A673 (cell line): ENCODE measurements around the gene PDE11A. TPM values are rescaled to one million over a fixed set of nuclear protein-coding genes. Genes with fewer than 3 reads are reported as not detected.
"Not testable (repeated sequence)": the region's sequence is repeated elsewhere in the genome, so short reads cannot be mapped to it uniquely, and the experiment has no call there.

Experiments used
- BruUV-seq: library from RNA; stranded (reverse); fragments of 400-500 nt; replicated peaks from 2 replicates; lab custom pipeline; 2021; lab: Mats Ljungman, UMichigan
- CTCF ChIA-PET: fragments of 300-600 bp; sonication (Branson Sonifier 250); formaldehyde crosslinking; loops from one replicate; lab custom pipeline; 2022; ENCODE audit warnings: antibody characterized with exemption; lab: Charles Lee
- POLR2A ChIA-PET: fragments of 300-600 bp; sonication (Branson Sonifier 250); formaldehyde crosslinking; loops from one replicate; lab custom pipeline; 2022; ENCODE audit warnings: antibody characterized with exemption; ENCODE audit not compliant: low non-redundant PET; lab: Charles Lee
- DNase-seq: peaks from one replicate; pipeline ENCODE4 v3.0.0-alpha.2; 2015; ENCODE audit warnings: low spot score
- H3K27ac ChIP-seq: fragments of 200-600 bp; sonication (generic); 2 replicates; pipeline ENCODE4 v1.5.1; 2016; ENCODE audit warnings: mixed run types, low read depth, mild to moderate bottlenecking, mixed read lengths, antibody characterized with exemption, low read length; ENCODE audit not compliant: poor library complexity, severe bottlenecking
- H3K27me3 ChIP-seq: fragments of 200-600 bp; sonication (generic); replicated peaks from 2 replicates; pipeline ENCODE4 v1.6.1; 2017; ENCODE audit warnings: mixed run types, low read depth, mild to moderate bottlenecking, mixed read lengths, antibody characterized with exemption, low read length; ENCODE audit not compliant: insufficient read depth, poor library complexity
- H3K36me3 ChIP-seq: fragments of 200-600 bp; sonication (generic); 2 replicates; pipeline ENCODE4 v1.6.1; 2016; ENCODE audit warnings: mixed run types, mild to moderate bottlenecking, mixed read lengths, antibody characterized with exemption, low read length; ENCODE audit not compliant: insufficient read depth, poor library complexity, severe bottlenecking
- H3K4me1 ChIP-seq: fragments of 200-600 bp; sonication (generic); 2 replicates; pipeline ENCODE4 v1.6.1; 2017; ENCODE audit warnings: mixed run types, mild to moderate bottlenecking, mixed read lengths, antibody characterized with exemption, low read length; ENCODE audit not compliant: insufficient read depth, poor library complexity, severe bottlenecking
- H3K4me3 ChIP-seq: fragments of 200-600 bp; sonication (generic); 2 replicates; pipeline ENCODE4 v1.5.1; 2016; ENCODE audit warnings: low read depth, mixed run types, mild to moderate bottlenecking, mixed read lengths, low read length; ENCODE audit not compliant: poor library complexity, severe bottlenecking
- H3K9me3 ChIP-seq: fragments of 200-600 bp; sonication (generic); 2 replicates; pipeline ENCODE4 v1.6.1; 2016; ENCODE audit warnings: mixed run types, low read depth, mild to moderate bottlenecking, mixed read lengths, antibody characterized with exemption, low read length; ENCODE audit not compliant: poor library complexity, severe bottlenecking
- EZH2 ChIP-seq: fragments of 200-600 bp; sonication (generic); IDR thresholded peaks from 2 replicates; pipeline ENCODE4 v1.6.1; 2017; ENCODE audit warnings: borderline replicate concordance, low read depth, mild to moderate bottlenecking, mixed read lengths, antibody characterized with exemption, low read length; ENCODE audit not compliant: poor library complexity, severe bottlenecking
- intact Hi-C: fragments of 100-400 bp; cut with micrococcal nuclease; formaldehyde crosslinking; loops from one replicate; pipeline ENCODE4 v1.10.0; 2022; ENCODE audit not compliant: unreplicated experiment
- total RNA-seq: library from RNA; stranded (reverse); gene quantifications from 2 replicates; pipeline ENCODE4 v1.2.3, GENCODE V29; 2021
- TF ChIP-seq, protein P1 (sequence below): fragments of 300-800, 200-600 bp; sonication (generic); conservative IDR thresholded peaks from 2 replicates; pipeline ENCODE4 v1.5.1; 2017; ENCODE audit warnings: low read depth, mild to moderate bottlenecking, antibody characterized with exemption, low read length, moderate library complexity, mixed read lengths

The PDE11A gene
- total RNA-seq, 1 experiment from 2014 or later = not detected

DNA sequence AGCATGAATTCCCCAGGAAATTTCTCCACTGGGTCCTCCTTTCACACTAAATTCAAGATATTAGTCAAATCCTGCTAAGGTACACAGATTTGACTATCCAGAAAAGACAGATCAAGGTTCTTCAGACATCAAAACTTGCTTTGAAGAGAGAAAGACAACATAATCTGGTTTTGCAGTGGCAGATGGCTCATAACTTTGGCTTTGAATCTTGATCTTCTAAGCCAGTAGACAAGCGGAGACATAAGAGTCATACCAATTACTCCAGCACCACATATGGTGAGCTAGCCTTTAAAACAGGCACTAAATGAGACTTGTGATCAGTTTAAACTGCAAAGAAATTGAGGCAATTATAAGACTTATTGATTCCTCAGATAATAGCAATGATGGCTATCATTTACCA lies 29.3 kb downstream of the PDE11A start:
- H3K4me1 ChIP-seq = no peaks in the 10 kb centered on the region
- no TSS peak for BruUV-seq
- H3K27me3 ChIP-seq = no peaks in the 10 kb centered on the region
- POLR2A ChIA-PET = no interaction called here
- DNase-seq = no peak
- no peak overlapping the region for H3K27ac ChIP-seq
- intact Hi-C loops = no loop called here
- TF ChIP-seq, protein P1, sequence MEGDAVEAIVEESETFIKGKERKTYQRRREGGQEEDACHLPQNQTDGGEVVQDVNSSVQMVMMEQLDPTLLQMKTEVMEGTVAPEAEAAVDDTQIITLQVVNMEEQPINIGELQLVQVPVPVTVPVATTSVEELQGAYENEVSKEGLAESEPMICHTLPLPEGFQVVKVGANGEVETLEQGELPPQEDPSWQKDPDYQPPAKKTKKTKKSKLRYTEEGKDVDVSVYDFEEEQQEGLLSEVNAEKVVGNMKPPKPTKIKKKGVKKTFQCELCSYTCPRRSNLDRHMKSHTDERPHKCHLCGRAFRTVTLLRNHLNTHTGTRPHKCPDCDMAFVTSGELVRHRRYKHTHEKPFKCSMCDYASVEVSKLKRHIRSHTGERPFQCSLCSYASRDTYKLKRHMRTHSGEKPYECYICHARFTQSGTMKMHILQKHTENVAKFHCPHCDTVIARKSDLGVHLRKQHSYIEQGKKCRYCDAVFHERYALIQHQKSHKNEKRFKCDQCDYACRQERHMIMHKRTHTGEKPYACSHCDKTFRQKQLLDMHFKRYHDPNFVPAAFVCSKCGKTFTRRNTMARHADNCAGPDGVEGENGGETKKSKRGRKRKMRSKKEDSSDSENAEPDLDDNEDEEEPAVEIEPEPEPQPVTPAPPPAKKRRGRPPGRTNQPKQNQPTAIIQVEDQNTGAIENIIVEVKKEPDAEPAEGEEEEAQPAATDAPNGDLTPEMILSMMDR = no peak
- TF ChIP-seq EZH2 = no peak
- H3K36me3 ChIP-seq = no peaks in the 10 kb centered on the region
- no peak overlapping the region for H3K4me3 ChIP-seq
- CTCF ChIA-PET = no interaction called here
- no peaks in the 10 kb centered on the region for H3K9me3 ChIP-seq

GRCh38 chr2:178033583-178033982 lies 39.0 kb downstream of the PDE11A start:
- H3K27ac ChIP-seq, H3K9me3 ChIP-seq, BruUV-seq, H3K27me3 ChIP-seq, H3K4me3 ChIP-seq, H3K4me1 ChIP-seq, DNase-seq, CTCF ChIA-PET, H3K36me3 ChIP-seq, POLR2A ChIA-PET, intact Hi-C loops: not testable (repeated sequence)

DNA sequence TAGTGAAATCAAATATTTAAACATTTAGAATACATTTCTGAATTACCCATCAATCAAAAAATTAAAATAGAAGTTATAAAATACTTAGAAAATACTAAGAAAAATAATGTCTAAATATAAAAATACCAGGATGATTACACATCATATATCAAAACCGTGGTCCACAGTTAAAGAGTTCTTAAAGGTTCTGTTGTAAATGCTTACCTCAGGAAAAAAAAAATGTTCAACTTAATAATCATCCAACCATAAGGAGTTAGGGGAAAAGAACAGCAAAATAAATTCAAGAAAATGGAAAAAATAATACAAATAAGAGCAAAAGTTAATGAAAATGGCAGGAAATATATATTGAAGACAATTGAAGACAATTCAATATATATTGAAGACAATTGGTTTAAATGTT lies 43.2 kb downstream of the PDE11A start:
- intact Hi-C loops = no loop called here
- Histone ChIP-seq H3K27ac (no peak overlapping the region), H3K36me3 (no peaks in the 10 kb centered on the region), H3K9me3 (no peaks in the 10 kb centered on the region), H3K4me1 (no peaks in the 10 kb centered on the region), H3K27me3 (no peaks in the 10 kb centered on the region), H3K4me3 (no peak overlapping the region)
- no TSS peak for BruUV-seq
- DNase-seq = no peak
- POLR2A ChIA-PET = no interaction called here
- CTCF ChIA-PET = no interaction called here
- TF ChIP-seq, protein P1 = no peak

DNA sequence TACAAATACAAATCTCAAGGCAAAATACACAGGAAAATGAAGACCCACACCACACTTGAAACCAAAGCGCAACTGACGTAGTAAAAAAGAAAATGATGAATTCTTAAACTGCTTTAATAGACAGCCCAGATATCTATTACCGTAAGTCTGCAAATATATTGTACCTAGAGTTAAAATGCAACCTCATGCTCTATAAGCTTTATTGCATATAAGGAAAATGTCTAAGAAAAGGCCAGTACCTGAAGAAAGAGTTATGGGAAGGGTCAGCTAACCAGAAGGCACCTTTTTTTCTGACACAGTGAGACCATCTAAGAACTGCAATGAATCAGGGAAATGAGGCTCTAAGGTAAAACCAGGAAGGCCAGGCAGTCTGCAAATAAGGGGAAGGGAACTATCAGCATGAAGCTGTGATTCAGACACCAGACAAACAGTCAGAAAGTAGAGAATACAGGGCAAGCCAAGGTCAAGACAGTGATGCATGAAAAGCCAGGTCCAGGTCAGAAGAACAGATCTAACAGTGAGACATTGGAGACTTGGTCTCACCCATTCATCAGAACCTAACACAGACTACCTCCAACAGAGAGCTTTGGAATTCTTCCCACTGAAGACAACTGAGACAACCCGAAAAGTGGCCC lies 46.9 kb downstream of the PDE11A start:
- TF ChIP-seq, protein P1 = no peak
- no peak for TF ChIP-seq EZH2
- POLR2A ChIA-PET = no interaction called here
- CTCF ChIA-PET = no interaction called here
- H3K9me3 ChIP-seq = no peaks in the 10 kb centered on the region
- no peak overlapping the region for H3K4me3 ChIP-seq
- no peaks in the 10 kb centered on the region for H3K27me3 ChIP-seq
- BruUV-seq = no TSS peak
- no peak overlapping the region for H3K27ac ChIP-seq
- no peaks in the 10 kb centered on the region for H3K36me3 ChIP-seq
- no peaks in the 10 kb centered on the region for H3K4me1 ChIP-seq
- DNase-seq = no peak
- intact Hi-C loops = no loop called here
